Adrenal gland (tissue), 5 donors: ENCODE data around the gene TRAF7.

Experiments used
- POLR2A ChIP-seq, 2 donors: fragments of 450-650 bp; IDR thresholded peaks; one replicate each; pipeline ENCODE4 v1.6.1; 2017; ENCODE audit warnings: antibody characterized with exemption in 2 of 2, mild to moderate bottlenecking in 2 of 2, moderate library complexity in 1 of 2
- TF ChIP-seq, protein P1 (sequence below), 6 experiments: fragments of 450-650 bp in 4 of 6; fragments of 200-600 bp in 2 of 6; sonication (generic) in 1 of 6; IDR thresholded peaks; 1 replicate in 5 of 6; 2 replicates in 1 of 6; pipeline versions ENCODE4 v1.5.1 to v1.8.0; 2016 to 2021; ENCODE audit warnings: antibody characterized with exemption in 6 of 6, mild to moderate bottlenecking in 2 of 6, moderate library complexity in 1 of 6
- donor health status: DM: no; HTN: no; CAD: no.

DNA sequence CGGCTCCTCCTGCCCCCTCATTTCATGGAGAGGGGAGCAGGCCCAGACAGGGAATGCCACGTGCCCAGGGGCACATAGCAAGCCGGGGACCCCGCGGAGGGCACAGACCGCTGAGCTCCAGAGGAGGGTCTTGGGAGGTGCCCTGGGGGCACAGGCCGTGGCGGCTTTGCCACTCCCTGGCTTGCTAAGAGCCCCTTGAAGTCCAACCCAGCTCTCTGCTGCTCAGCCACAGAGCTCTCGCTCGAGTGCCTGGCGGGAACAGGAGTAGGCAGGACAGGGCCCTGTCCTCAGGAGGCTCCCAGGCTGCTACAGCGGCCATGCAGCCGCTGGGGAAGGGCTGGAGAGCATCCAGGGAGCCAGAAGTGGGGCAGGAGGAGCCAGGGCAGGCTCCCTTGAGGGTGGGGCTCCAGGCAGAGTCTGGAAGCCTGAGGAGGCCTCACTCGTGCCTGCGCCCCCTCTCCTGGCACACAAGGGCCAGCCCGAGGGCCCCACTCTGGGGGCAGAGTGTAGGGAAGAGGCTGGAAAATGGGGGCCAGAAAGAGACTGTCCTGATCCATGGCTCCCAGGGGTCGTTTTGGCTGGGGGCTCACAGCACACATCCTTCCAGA lies 11.6 kb upstream of the TRAF7 start:
- TF ChIP-seq, protein P1, sequence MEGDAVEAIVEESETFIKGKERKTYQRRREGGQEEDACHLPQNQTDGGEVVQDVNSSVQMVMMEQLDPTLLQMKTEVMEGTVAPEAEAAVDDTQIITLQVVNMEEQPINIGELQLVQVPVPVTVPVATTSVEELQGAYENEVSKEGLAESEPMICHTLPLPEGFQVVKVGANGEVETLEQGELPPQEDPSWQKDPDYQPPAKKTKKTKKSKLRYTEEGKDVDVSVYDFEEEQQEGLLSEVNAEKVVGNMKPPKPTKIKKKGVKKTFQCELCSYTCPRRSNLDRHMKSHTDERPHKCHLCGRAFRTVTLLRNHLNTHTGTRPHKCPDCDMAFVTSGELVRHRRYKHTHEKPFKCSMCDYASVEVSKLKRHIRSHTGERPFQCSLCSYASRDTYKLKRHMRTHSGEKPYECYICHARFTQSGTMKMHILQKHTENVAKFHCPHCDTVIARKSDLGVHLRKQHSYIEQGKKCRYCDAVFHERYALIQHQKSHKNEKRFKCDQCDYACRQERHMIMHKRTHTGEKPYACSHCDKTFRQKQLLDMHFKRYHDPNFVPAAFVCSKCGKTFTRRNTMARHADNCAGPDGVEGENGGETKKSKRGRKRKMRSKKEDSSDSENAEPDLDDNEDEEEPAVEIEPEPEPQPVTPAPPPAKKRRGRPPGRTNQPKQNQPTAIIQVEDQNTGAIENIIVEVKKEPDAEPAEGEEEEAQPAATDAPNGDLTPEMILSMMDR (IDR thresholded peaks at IDR 0.05), result no peak
- no peak for TF ChIP-seq POLR2A (IDR thresholded peaks at IDR 0.05)
